ENCODE results near the gene DENND1C. TPM values are rescaled to one million over a fixed set of nuclear protein-coding genes. Genes with fewer than 3 reads are reported as not detected.

The DENND1C gene
- total RNA-seq, 2 donors from 2014 or later: 2.7 to 3.9 TPM

DNA sequence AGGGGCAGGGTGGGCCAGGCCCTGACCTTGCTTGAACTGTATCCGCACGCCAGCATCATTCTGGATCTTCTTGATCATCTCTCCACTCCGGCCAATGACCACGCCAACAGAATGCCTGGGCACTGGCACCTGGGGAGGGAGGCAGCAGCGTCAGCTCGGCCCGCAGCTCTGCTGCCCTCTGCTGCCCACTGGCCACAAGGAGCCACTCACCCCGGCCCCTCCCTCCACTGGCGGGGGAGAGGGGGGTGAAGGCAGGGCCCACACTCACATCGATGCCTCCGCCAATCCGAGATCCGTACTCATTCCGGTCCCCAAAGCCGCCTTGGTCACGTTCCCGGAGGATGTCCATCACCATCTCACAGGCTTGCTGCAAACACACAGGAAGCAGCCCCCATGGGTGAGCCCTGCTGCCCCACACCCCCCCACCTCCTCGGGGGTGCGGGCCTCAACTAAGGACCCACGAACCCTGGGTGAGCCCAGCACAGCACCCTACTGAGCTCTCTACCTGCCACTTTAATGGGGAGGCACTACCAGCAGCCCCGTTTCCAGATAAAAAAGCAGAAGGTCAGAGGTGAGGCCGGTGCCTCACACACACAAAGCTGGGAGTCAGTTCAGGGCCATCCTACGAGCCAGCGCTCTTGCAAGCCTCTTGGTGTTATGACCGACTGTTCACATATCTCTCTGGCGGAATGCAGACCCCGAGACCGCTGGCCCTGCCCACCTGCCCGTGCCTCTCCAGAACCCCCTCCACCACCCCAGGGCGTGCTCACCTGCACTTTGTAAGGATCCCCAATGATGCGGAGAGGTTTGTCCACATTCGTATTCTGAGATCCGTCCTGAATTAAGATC is 63.6 kb downstream of the DENND1C start:
- H3K36me3 ChIP-seq: peaks cover 70% of the 10 kb centered on the region
- no peak overlapping the region for H3K27ac ChIP-seq
- H3K4me3 ChIP-seq: no peak overlapping the region
- no peaks in the 10 kb centered on the region for H3K27me3 ChIP-seq (replicated peaks; ENCODE audit: insufficient read depth)
- peaks cover 5 to 16% of the 10 kb centered on the region in 2 donors for H3K4me1 ChIP-seq (ENCODE audit: control insufficient read depth in 1 of 2, low read depth in 2 of 2)
- no peak for ATAC-seq (ENCODE audit: insufficient number of reproducible peaks, low FRiP score, low read depth)
- H3K9me3 ChIP-seq: no peaks in the 10 kb centered on the region
- TF ChIP-seq, protein P1, sequence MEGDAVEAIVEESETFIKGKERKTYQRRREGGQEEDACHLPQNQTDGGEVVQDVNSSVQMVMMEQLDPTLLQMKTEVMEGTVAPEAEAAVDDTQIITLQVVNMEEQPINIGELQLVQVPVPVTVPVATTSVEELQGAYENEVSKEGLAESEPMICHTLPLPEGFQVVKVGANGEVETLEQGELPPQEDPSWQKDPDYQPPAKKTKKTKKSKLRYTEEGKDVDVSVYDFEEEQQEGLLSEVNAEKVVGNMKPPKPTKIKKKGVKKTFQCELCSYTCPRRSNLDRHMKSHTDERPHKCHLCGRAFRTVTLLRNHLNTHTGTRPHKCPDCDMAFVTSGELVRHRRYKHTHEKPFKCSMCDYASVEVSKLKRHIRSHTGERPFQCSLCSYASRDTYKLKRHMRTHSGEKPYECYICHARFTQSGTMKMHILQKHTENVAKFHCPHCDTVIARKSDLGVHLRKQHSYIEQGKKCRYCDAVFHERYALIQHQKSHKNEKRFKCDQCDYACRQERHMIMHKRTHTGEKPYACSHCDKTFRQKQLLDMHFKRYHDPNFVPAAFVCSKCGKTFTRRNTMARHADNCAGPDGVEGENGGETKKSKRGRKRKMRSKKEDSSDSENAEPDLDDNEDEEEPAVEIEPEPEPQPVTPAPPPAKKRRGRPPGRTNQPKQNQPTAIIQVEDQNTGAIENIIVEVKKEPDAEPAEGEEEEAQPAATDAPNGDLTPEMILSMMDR (IDR thresholded peaks at IDR 0.05): no peak
- no peak for DNase-seq (ENCODE audit: low spot score)

Other genes with a start within 250 kb of the DENND1C start
- gene MLLT1, start 201.8 kb downstream of the DENND1C start, total RNA-seq: 10 to 100 TPM; 23.0 to 31.4 TPM
- gene ACER1, start 148.2 kb downstream of the DENND1C start, total RNA-seq: not detected
- gene CLPP, start 120.3 kb downstream of the DENND1C start, total RNA-seq: 10 to 100 TPM; 39.0 to 53.2 TPM
- 10 to 100 TPM; 29.1 to 37.6 TPM for gene ALKBH7, start 109.0 kb downstream of the DENND1C start, total RNA-seq
- gene PSPN, start 105.9 kb downstream of the DENND1C start, total RNA-seq: 1 to 10 TPM; 1.4 to 2.8 TPM
- gene GTF2F1, start 88.6 kb downstream of the DENND1C start, total RNA-seq: 10 to 100 TPM; 22.7 to 27.7 TPM
- gene KHSRP, start 57.0 kb downstream of the DENND1C start, total RNA-seq: 100 to 1,000 TPM in 1 of 2 donors, 10 to 100 TPM in 1; 98.4 to 111 TPM
- under 1 TPM in 1 of 2 donors, not detected in 1; 0.71 TPM for gene SLC25A41, start 48.0 kb downstream of the DENND1C start, total RNA-seq
- 10 to 100 TPM; 89.6 to 97.1 TPM for gene SLC25A23, start 22.0 kb downstream of the DENND1C start, total RNA-seq
- gene CRB3, start 17.5 kb downstream of the DENND1C start, total RNA-seq: 1 to 10 TPM in 1 of 2 donors, under 1 TPM in 1; 0.54 to 2.1 TPM
- not detected for gene TUBB4A, start 20.5 kb upstream of the DENND1C start, total RNA-seq
- gene TNFSF9, start 49.2 kb upstream of the DENND1C start, total RNA-seq: 1 to 10 TPM in 1 of 2 donors, under 1 TPM in 1; 0.27 to 1.8 TPM
- not detected for gene CD70, start 109.4 kb upstream of the DENND1C start, total RNA-seq
- gene TNFSF14, start 188.4 kb upstream of the DENND1C start, total RNA-seq: 10 to 100 TPM in 1 of 2 donors, under 1 TPM in 1; 0.54 to 15.5 TPM
- 100 to 1,000 TPM; 277 to 754 TPM for gene C3, start 238.9 kb upstream of the DENND1C start, total RNA-seq

All from thoracic aorta (tissue), 2 donors.